K562 (cell line): ENCODE measurements around the gene ABT1. TPM values are rescaled to one million over a fixed set of nuclear protein-coding genes. Genes with fewer than 3 reads are reported as not detected.

ENCODE experiments used
- FOXO4 ChIP-seq: fragments of 450-650 bp; formaldehyde crosslinking; IDR thresholded peaks from 2 replicates; pipeline ENCODE4 v1.4.0; 2020; ENCODE audit warnings: mild to moderate bottlenecking, moderate library complexity
- KDM2B ChIP-seq: fragments of 250-450 bp; sonication (Bioruptor Pico); IDR thresholded peaks from 2 replicates; pipeline ENCODE4 v1.8.0; 2021; ENCODE audit warnings: mild to moderate bottlenecking, moderate library complexity
- MGA ChIP-seq: fragments of 450-650 bp; IDR thresholded peaks from 2 replicates; pipeline ENCODE4 v1.6.1; 2016; ENCODE audit warnings: mild to moderate bottlenecking, moderate library complexity
- PURB ChIP-seq: sonication (generic); formaldehyde crosslinking; IDR thresholded peaks from 2 replicates; pipeline ENCODE4 v1.9.0; 2021; ENCODE audit warnings: low read depth, mild to moderate bottlenecking, missing genetic modification reagents
- SMAD3 ChIP-seq: fragments of 450-650 bp; formaldehyde crosslinking; conservative IDR thresholded peaks from 2 replicates; pipeline ENCODE4 v1.4.0; 2020; ENCODE audit warnings: mild to moderate bottlenecking
- VEZF1 ChIP-seq: fragments of 200-800 bp; sonication (Bioruptor generic); IDR thresholded peaks from 2 replicates; pipeline ENCODE4 v1.6.1; 2017; ENCODE audit warnings: missing genetic modification characterization, missing compliant biosample characterization
- ZBTB11 ChIP-seq, 3 experiments: fragments of 200-800 bp in 1 of 3; fragments of 250-450 bp in 1 of 3; fragments of 450-650 bp in 1 of 3; sonication (Bioruptor Pico) in 1 of 3; sonication (Bioruptor generic) in 1 of 3; formaldehyde crosslinking in 1 of 3; IDR thresholded peaks; 2 replicates each; pipeline versions ENCODE4 v1.6.1 to v1.8.0; 2016 to 2022; ENCODE audit warnings: mild to moderate bottlenecking in 2 of 3, missing genetic modification characterization in 2 of 3, missing compliant biosample characterization in 1 of 3, moderate library complexity in 1 of 3
- ZNF184 ChIP-seq: sonication (generic); formaldehyde crosslinking; IDR thresholded peaks from 2 replicates; pipeline ENCODE4 v1.5.0; 2020; ENCODE audit warnings: missing genetic modification reagents
- polyA plus RNA-seq, 8 experiments: library from polyadenylated mRNA; depleted of rRNA in 4 of 8; stranded (reverse) in 5 of 8; unstranded in 3 of 8; fragments of >200 nt; fragmentation: Nextera tagmentation in 2 of 8; fragmentation: Illumina TruSeq in 1 of 8; extraction: Ambion mirVana in 2 of 8; extraction: Trizol in 1 of 8; gene quantifications; 2 replicates each; pipeline versions ENCODE4 v1.2.1 to v1.2.3, GENCODE V29; 2011 to 2014; ENCODE audit warnings: inconsistent platforms in 1 of 8, missing spikeins in 1 of 8
- total RNA-seq, 7 experiments: library from RNA; depleted of rRNA in 6 of 7; stranded (reverse); fragments of >200 nt in 6 of 7; fragmentation: Illumina TruSeq in 2 of 7; extraction: Trizol in 2 of 7; gene quantifications; 2 replicates each; pipeline versions ENCODE4 v1.2.1 to v1.2.3, GENCODE V29; 2011 to 2021; ENCODE audit warnings: low replicate concordance in 1 of 7

ABT1 gene
- total and polyA plus RNA-seq, 9 of the 15 experiments (the other 6 are each of a cell fraction or from before 2014, with no cell fraction given) = 8.8 to 52.7 (median 40.7) TPM

GRCh38 chr6:26553264-26553634 lies 43.5 kb upstream of the ABT1 start (continued):
- TF ChIP-seq MGA (no peak), KDM2B (0 out of 2 replicates have a peak, but pooled peaks have one; percentile 8), PURB (no peak), SMAD3 (CRISPR knock-in tag) (no peak), ZBTB11 (CRISPR knock-in tag; IDR thresholded peaks at IDR 0.05) (no peak), FOXO4 (CRISPR knock-in tag) (no peak), ZNF184 (no peak), VEZF1 (peak; percentile 70)
